GM23338 (cell line): ENCODE data around the gene C3orf22. TPM values are rescaled to one million over a fixed set of nuclear protein-coding genes. Genes with fewer than 3 reads are reported as not detected.

Experiments
- ATAC-seq: fragments of 200-7000 bp; cut with Tn5 transposase; 3 replicates; pipeline ENCODE4 v1.9.1; 2020
- DNase-seq: peaks from one replicate; pipeline ENCODE4 v3.0.0-alpha.2; 2015; ENCODE audit warnings: low spot score
- H2AFZ ChIP-seq: fragments of 200-600 bp; sonication (generic); 2 replicates; pipeline ENCODE4 v1.8.0; 2016; ENCODE audit warnings: antibody characterized with exemption, mild to moderate bottlenecking, moderate library complexity
- H3F3A ChIP-seq: fragments of 200-600 bp; sonication (generic); replicated peaks from 2 replicates; pipeline ENCODE4 v1.8.0; 2017; ENCODE audit warnings: antibody characterized with exemption, mixed run types, low read depth
- H3K27ac ChIP-seq: fragments of 200-600 bp; sonication (generic); 2 replicates; pipeline ENCODE4 v1.6.1; 2016; ENCODE audit warnings: low read depth
- H3K27me3 ChIP-seq: fragments of 200-600 bp; sonication (generic); 2 replicates; pipeline ENCODE4 v1.8.0; 2016; ENCODE audit warnings: mild to moderate bottlenecking, mixed run types, moderate library complexity; ENCODE audit not compliant: insufficient read depth
- H3K36me3 ChIP-seq: fragments of 200-600 bp; sonication (generic); 2 replicates; pipeline ENCODE4 v1.8.0; 2016; ENCODE audit warnings: mild to moderate bottlenecking; ENCODE audit not compliant: insufficient read depth
- H3K4me1 ChIP-seq: fragments of 200-600 bp; sonication (generic); 2 replicates; pipeline ENCODE4 v1.8.0; 2016; ENCODE audit warnings: mild to moderate bottlenecking, moderate library complexity; ENCODE audit not compliant: insufficient read depth
- H3K4me2 ChIP-seq: fragments of 200-600 bp; sonication (generic); 2 replicates; pipeline ENCODE4 v1.7.1; 2017; ENCODE audit warnings: mixed run types
- H3K4me3 ChIP-seq: fragments of 200-600 bp; sonication (generic); 2 replicates; pipeline ENCODE4 v1.6.1; 2016; ENCODE audit warnings: mixed run types
- H3K79me2 ChIP-seq: fragments of 200-600 bp; sonication (generic); replicated peaks from 2 replicates; pipeline ENCODE4 v1.8.0; 2017; ENCODE audit warnings: mild to moderate bottlenecking; ENCODE audit not compliant: insufficient read depth
- H3K9me2 ChIP-seq: fragments of 200-600 bp; sonication (generic); 2 replicates; pipeline ENCODE4 v1.8.0; 2017; ENCODE audit not compliant: insufficient read depth
- H4K20me1 ChIP-seq: fragments of 200-600 bp; sonication (generic); replicated peaks from 2 replicates; pipeline ENCODE4 v1.8.0; 2017; ENCODE audit warnings: mild to moderate bottlenecking; ENCODE audit not compliant: insufficient read depth
- H3K27ac Mint-ChIP-seq: 2 replicates; pipeline ENCODE4 v1.8.0; 2020; ENCODE audit warnings: inconsistent platforms, mild to moderate bottlenecking, moderate library complexity, mixed read lengths
- H3K27me3 Mint-ChIP-seq: 3 replicates; pipeline ENCODE4 v1.8.0; 2022; ENCODE audit warnings: low read depth, mild to moderate bottlenecking, moderate library complexity, mixed read lengths, inconsistent platforms; ENCODE audit not compliant: insufficient read depth, poor library complexity
- H3K36me3 Mint-ChIP-seq: 3 replicates; pipeline ENCODE4 v1.8.0; 2021; ENCODE audit warnings: low read depth, mild to moderate bottlenecking, inconsistent platforms, moderate library complexity, mixed read lengths
- H3K4me1 Mint-ChIP-seq: 3 replicates; pipeline ENCODE4 v1.8.0; 2020; ENCODE audit warnings: mild to moderate bottlenecking, inconsistent platforms, mixed read lengths
- H3K4me3 Mint-ChIP-seq: 3 replicates; pipeline ENCODE4 v1.8.0; 2021; ENCODE audit warnings: moderate library complexity, mild to moderate bottlenecking, inconsistent platforms, mixed read lengths
- H3K9me3 Mint-ChIP-seq: 3 replicates; pipeline ENCODE4 v1.8.0; 2020; ENCODE audit warnings: moderate library complexity, mild to moderate bottlenecking, inconsistent platforms, mixed read lengths
- CTCF ChIP-seq, 2 experiments: fragments of 200-600 bp in 1 of 2; sonication (generic) in 1 of 2; conservative IDR thresholded peaks; 2 replicates each; pipeline versions ENCODE4 v1.5.1 to v1.6.1; 2016 to 2017; ENCODE audit warnings: antibody characterized with exemption in 2 of 2, low read depth in 2 of 2, mild to moderate bottlenecking in 2 of 2, moderate library complexity in 1 of 2
- ETS1 ChIP-seq: IDR thresholded peaks from 2 replicates; pipeline ENCODE4 v1.6.1; 2016; ENCODE audit warnings: antibody characterized with exemption
- EZH2phosphoT487 ChIP-seq: fragments of 200-600 bp; sonication (generic); IDR thresholded peaks from one replicate; pipeline ENCODE4 v1.8.1; 2018; ENCODE audit warnings: antibody characterized with exemption; ENCODE audit not compliant: unreplicated experiment
- POLR2AphosphoS5 ChIP-seq: IDR thresholded peaks from 2 replicates; pipeline ENCODE4 v1.6.1; 2016; ENCODE audit warnings: antibody characterized with exemption, low read depth
- REST ChIP-seq: IDR thresholded peaks from one replicate; pipeline ENCODE4 v1.6.1; 2018; ENCODE audit warnings: antibody characterized with exemption; ENCODE audit not compliant: unreplicated experiment
- STAT1 ChIP-seq: IDR thresholded peaks from one replicate; pipeline ENCODE4 v1.6.1; 2016; ENCODE audit warnings: antibody characterized with exemption; ENCODE audit not compliant: unreplicated experiment
- ZNF114 ChIP-seq: fragments of 250-450 bp; sonication (Bioruptor Pico); IDR thresholded peaks from 2 replicates; pipeline ENCODE4 v1.5.0; 2020; ENCODE audit warnings: mild to moderate bottlenecking, moderate library complexity
- polyA plus RNA-seq: library from polyadenylated mRNA; unstranded; fragments of >200 nt; fragmentation: Nextera tagmentation; extraction: Ambion mirVana; gene quantifications from 2 replicates; pipeline ENCODE4 v1.2.1, GENCODE V29; 2016
- total RNA-seq: library from RNA; depleted of rRNA; stranded (reverse); fragments of >200 nt; shearing (Covaris generic); gene quantifications from 2 replicates; pipeline ENCODE4 v1.2.3, GENCODE V29; 2014

The C3orf22 gene
- total and polyA plus RNA-seq, 2 experiments from 2014 or later, result not detected

- TF ChIP-seq CTCF (conservative IDR thresholded peaks at IDR 0.05; ENCODE audit: low read depth in 2 of 2), result no peak
- no peak for TF ChIP-seq EZH2phosphoT487
- no peak for TF ChIP-seq REST
- no peak for TF ChIP-seq ZNF114 (CRISPR knock-in tag)
- TF ChIP-seq POLR2AphosphoS5, result no peak
- no peak for TF ChIP-seq ETS1
- no peak for TF ChIP-seq STAT1
- no peak for DNase-seq
- H3K27ac Mint-ChIP-seq, result no peak overlapping the region
Observed at GRCh38 chr3:126517986-126518778, 40.5 kb downstream of the C3orf22 start.

More at GRCh38 chr3:126517986-126518778, 40.5 kb downstream of the C3orf22 start:
- Histone ChIP-seq H3K4me1 (no peaks in the 10 kb centered on the region), H3K9me2 (no peaks in the 10 kb centered on the region), H2AFZ (no peak overlapping the region), H3F3A (no peaks in the 10 kb centered on the region), H3K27ac (no peak overlapping the region), H3K4me2 (no peak overlapping the region), H3K27me3 (peaks cover 7% of the 10 kb centered on the region), H3K79me2 (no peaks in the 10 kb centered on the region), H3K36me3 (no peaks in the 10 kb centered on the region), H4K20me1 (no peaks in the 10 kb centered on the region), H3K4me3 (no peak overlapping the region)
- Mint-ChIP-seq H3K9me3 (no peaks in the 10 kb centered on the region), H3K36me3 (no peaks in the 10 kb centered on the region), H3K27me3 (peaks cover 9% of the 10 kb centered on the region), H3K4me1 (peaks cover under 1% of the 10 kb centered on the region; the same call in 2 of the 3 replicates), H3K4me3 (no peak overlapping the region)
- no peak for ATAC-seq
